ENCODE data around the gene DMD.

DNA sequence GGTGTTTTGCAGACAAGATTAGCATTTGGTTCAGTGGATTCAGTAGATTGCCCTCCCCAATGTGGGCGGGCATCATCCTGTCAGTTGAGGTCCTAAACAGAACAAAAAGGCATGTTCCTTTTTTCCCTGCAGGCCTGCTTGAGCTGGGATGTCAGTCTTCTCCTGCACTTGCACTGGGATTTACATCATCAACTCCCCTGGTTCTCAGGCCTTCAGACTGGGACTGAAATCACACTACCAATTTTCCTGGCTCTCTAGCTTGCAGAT lies 1860.6 kb downstream of the DMD start:
- TF ChIP-seq, protein P1, sequence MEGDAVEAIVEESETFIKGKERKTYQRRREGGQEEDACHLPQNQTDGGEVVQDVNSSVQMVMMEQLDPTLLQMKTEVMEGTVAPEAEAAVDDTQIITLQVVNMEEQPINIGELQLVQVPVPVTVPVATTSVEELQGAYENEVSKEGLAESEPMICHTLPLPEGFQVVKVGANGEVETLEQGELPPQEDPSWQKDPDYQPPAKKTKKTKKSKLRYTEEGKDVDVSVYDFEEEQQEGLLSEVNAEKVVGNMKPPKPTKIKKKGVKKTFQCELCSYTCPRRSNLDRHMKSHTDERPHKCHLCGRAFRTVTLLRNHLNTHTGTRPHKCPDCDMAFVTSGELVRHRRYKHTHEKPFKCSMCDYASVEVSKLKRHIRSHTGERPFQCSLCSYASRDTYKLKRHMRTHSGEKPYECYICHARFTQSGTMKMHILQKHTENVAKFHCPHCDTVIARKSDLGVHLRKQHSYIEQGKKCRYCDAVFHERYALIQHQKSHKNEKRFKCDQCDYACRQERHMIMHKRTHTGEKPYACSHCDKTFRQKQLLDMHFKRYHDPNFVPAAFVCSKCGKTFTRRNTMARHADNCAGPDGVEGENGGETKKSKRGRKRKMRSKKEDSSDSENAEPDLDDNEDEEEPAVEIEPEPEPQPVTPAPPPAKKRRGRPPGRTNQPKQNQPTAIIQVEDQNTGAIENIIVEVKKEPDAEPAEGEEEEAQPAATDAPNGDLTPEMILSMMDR (IDR thresholded peaks at IDR 0.05; ENCODE audit: insufficient read depth, low read depth, low read length): no peak
- no peak for TF ChIP-seq EZH2 (IDR thresholded peaks at IDR 0.05; ENCODE audit: insufficient read depth, low read length)

Measured in astrocyte (in vitro differentiated cells and primary cell).